ENCODE results near the gene B9D2. TPM values are rescaled to one million over a fixed set of nuclear protein-coding genes. Genes with fewer than 3 reads are reported as not detected.

B9D2 gene
- total RNA-seq, 6 experiments from 2014 or later: 1.7 to 4.4 (median 2.6) TPM

GRCh38 chr19:41357746-41358145 is 6.2 kb downstream of the B9D2 start:
- Histone ChIP-seq H3K27ac (no peak overlapping the region), H3K9me3 (no peaks in the 10 kb centered on the region), H3K36me3 (no peaks in the 10 kb centered on the region), H3K4me3 (no peak overlapping the region), H3K4me1 (peaks cover 0 to 15% (median 0%) of the 10 kb centered on the region in 4 donors), H3K27me3 (no peaks in the 10 kb centered on the region)
- 96% methylated on average over 4 of the region's 13 CpGs for WGBS (ENCODE audit: insufficient coverage, low coverage, low lambda C conversion rate, missing lambda C conversion rate)
- DNase-seq (no peak), ATAC-seq (no peak)
- no peak for TF ChIP-seq CTCF (IDR thresholded peaks at IDR 0.05)
- TF ChIP-seq POLR2A (IDR thresholded peaks at IDR 0.05): no peak
- intact Hi-C loops (cut with DNase I): no loop called here

- intact Hi-C loops (cut with DNase I): no loop called here
- DNase-seq: no peak
- peaks cover 0 to 18% (median 0%) of the 10 kb centered on the region in 4 donors for H3K4me1 ChIP-seq
- ATAC-seq: no peak
- TF ChIP-seq POLR2A (IDR thresholded peaks at IDR 0.05): no peak
- TF ChIP-seq CTCF (IDR thresholded peaks at IDR 0.05): no peak
- no peak overlapping the region for H3K4me3 ChIP-seq
- no peaks in the 10 kb centered on the region for H3K27me3 ChIP-seq
- no peaks in the 10 kb centered on the region for H3K36me3 ChIP-seq
- WGBS (ENCODE audit: insufficient coverage, low coverage, low lambda C conversion rate, missing lambda C conversion rate): 64% methylated on average over 5 of the region's 11 CpGs
- H3K9me3 ChIP-seq: no peaks in the 10 kb centered on the region
- H3K27ac ChIP-seq: no peak overlapping the region
Observed at GRCh38 chr19:41356984-41357739, 6.8 kb downstream of the B9D2 start.

DNA sequence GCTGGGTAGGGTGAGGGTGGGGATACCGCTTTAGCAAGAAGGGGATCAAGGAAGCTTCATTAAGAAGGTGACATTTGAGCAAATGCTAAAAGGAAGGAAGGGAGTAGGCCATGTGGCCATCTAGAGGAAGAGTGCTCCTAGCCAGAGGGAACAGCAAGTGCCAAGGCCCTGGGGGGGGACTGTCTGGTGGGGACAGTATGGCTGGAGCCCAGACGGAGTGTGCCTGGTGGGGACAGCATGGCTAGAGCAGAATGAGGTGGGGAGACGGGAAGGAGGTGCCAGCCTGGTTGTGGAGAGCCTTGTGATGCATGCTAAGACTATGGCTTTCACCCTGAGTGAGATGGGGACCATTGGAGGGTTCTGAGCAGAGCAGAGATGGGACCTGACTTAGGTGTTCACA is 8.1 kb downstream of the B9D2 start:
- WGBS (ENCODE audit: insufficient coverage, low coverage, low lambda C conversion rate, missing lambda C conversion rate): 49% methylated on average over 2 of the region's 3 CpGs
- no peak overlapping the region for H3K27ac ChIP-seq
- no peak for ATAC-seq

DNA sequence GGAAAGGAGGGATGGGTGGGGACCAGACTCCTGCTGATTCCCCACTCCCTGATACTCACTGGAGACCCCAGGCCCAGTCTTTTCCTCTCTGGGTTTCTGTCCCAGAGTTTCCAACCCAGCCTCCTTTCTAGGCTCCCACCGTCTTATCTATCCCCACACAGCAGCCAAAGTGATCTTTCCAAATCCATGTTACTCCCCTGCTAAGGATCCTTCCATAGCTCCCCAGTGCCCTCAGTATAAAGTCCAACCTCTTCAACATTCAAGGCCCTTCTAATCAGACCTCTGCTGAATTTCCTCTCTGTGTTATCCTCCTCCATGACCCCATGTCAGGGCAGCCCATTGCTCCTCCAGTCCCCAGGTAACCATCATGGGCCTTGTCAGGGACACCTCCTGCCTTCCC is 8.9 kb downstream of the B9D2 start:
- no peaks in the 10 kb centered on the region for H3K27me3 ChIP-seq
- H3K27ac ChIP-seq: no peak overlapping the region
- ATAC-seq: no peak
- peaks cover 0 to 18% (median 0%) of the 10 kb centered on the region in 4 donors for H3K4me1 ChIP-seq
- WGBS (ENCODE audit: insufficient coverage, low coverage, low lambda C conversion rate, missing lambda C conversion rate): no CpG with 5 or more reads among the region's 1 CpG
- H3K36me3 ChIP-seq: no peaks in the 10 kb centered on the region
- H3K4me3 ChIP-seq: no peak overlapping the region
- DNase-seq: no peak
- intact Hi-C loops (cut with DNase I): no loop called here
- H3K9me3 ChIP-seq: no peaks in the 10 kb centered on the region
- TF ChIP-seq POLR2A (IDR thresholded peaks at IDR 0.05) (no peak), CTCF (IDR thresholded peaks at IDR 0.05) (no peak)

More for the DNA sequence above, 8.1 kb downstream of the B9D2 start:
- Histone ChIP-seq H3K27me3 (no peaks in the 10 kb centered on the region), H3K4me3 (no peak overlapping the region), H3K9me3 (no peaks in the 10 kb centered on the region), H3K36me3 (no peaks in the 10 kb centered on the region), H3K4me1 (peaks cover 0 to 18% (median 0%) of the 10 kb centered on the region in 4 donors)
- intact Hi-C loops (cut with DNase I): no loop called here
- TF ChIP-seq POLR2A (IDR thresholded peaks at IDR 0.05) (no peak), CTCF (IDR thresholded peaks at IDR 0.05) (no peak)
- no peak for DNase-seq
